ENCODE measurements around the gene GRIP2. TPM values are rescaled to one million over a fixed set of nuclear protein-coding genes. Genes with fewer than 3 reads are reported as not detected.
A peak's percentile ranks its signal among the peaks of the same experiment; 100 is the strongest.

Gene GRIP2
- total and polyA plus RNA-seq, 9 of the 15 experiments (the other 6 are each of a cell fraction or from before 2014, with no cell fraction given) = 0.01 TPM; not detected in 7

GRCh38 chr3:14532691-14533456 is 7.3 kb downstream of the GRIP2 start (continued):
- TF ChIP-seq ZHX1 (conservative IDR thresholded peaks at IDR 0.05; ENCODE audit: low read length) (no peak), KHSRP (IDR thresholded peaks at IDR 0.05) (no peak), RNF2 (IDR thresholded peaks at IDR 0.05) (no peak), ZNF282 (CRISPR knock-in tag; IDR thresholded peaks at IDR 0.05) (no peak), ESRRA (IDR thresholded peaks at IDR 0.05; ENCODE audit: borderline replicate concordance, low read depth) (no peak), IRF1 (CRISPR knock-in tag; IDR thresholded peaks at IDR 0.05; ENCODE audit: borderline replicate concordance) (no peak), ADNP (tag; IDR thresholded peaks at IDR 0.05) (no peak), ZNF75A (CRISPR knock-in tag; IDR thresholded peaks at IDR 0.05) (no peak), ATF3 (IDR thresholded peaks at IDR 0.05) (peak; percentile 8; the same call in 1 of the 2 replicates), ATF3 (CRISPR knock-in tag; conservative IDR thresholded peaks at IDR 0.05) (no peak), ZNF277 (CRISPR knock-in tag; IDR thresholded peaks at IDR 0.05; ENCODE audit: borderline replicate concordance) (no peak), HLTF (IDR thresholded peaks at IDR 0.05) (no peak), GTF2F1 (IDR thresholded peaks at IDR 0.05; ENCODE audit: low read depth, low read length) (no peak), BDP1 (IDR thresholded peaks at IDR 0.05; ENCODE audit: insufficient read depth, insufficient read length) (no peak), ZNF57 (CRISPR knock-in tag; IDR thresholded peaks at IDR 0.05) (no peak), SMAD4 (CRISPR knock-in tag; conservative IDR thresholded peaks at IDR 0.05) (peak; percentile 37; the same call in 1 of the 2 replicates), NONO (IDR thresholded peaks at IDR 0.05; ENCODE audit: low read depth in 2 of 2, low read length in 1 of 2) (no peak), NBN (IDR thresholded peaks at IDR 0.05; ENCODE audit: low read depth) (no peak), RBM25 (IDR thresholded peaks at IDR 0.05; ENCODE audit: low read depth, low read length, severe bottlenecking) (no peak), RBFOX2 (IDR thresholded peaks at IDR 0.05; ENCODE audit: low read depth, low read length) (peak; percentile 44; the same call in 1 of the 2 replicates)
- TF ChIP-seq, protein P1, sequence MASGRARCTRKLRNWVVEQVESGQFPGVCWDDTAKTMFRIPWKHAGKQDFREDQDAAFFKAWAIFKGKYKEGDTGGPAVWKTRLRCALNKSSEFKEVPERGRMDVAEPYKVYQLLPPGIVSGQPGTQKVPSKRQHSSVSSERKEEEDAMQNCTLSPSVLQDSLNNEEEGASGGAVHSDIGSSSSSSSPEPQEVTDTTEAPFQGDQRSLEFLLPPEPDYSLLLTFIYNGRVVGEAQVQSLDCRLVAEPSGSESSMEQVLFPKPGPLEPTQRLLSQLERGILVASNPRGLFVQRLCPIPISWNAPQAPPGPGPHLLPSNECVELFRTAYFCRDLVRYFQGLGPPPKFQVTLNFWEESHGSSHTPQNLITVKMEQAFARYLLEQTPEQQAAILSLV (tag; IDR thresholded peaks at IDR 0.05) = no peak

Measured in K562 (cell line).